Measurements from ENCODE around the gene DCAF11. TPM values are rescaled to one million over a fixed set of nuclear protein-coding genes. Genes with fewer than 3 reads are reported as not detected.

DCAF11 gene
- total and polyA plus RNA-seq, 2 of the 13 experiments (the other 11 are each of a cell fraction or from before 2014, with no cell fraction given): 150 to 257 TPM

GRCh38 chr14:24147761-24148428 is 33.3 kb downstream of the DCAF11 start (continued):
- TF ChIP-seq ZFP91 (CRISPR knock-in tag; IDR thresholded peaks at IDR 0.05; ENCODE audit: borderline replicate concordance) (no peak), ZBTB34 (CRISPR knock-in tag; IDR thresholded peaks at IDR 0.05) (peak; percentile 56; the same call in 1 of the 2 replicates), ARNTL (CRISPR knock-in tag; IDR thresholded peaks at IDR 0.05) (no peak), SALL1 (CRISPR knock-in tag; IDR thresholded peaks at IDR 0.05) (no peak), ZNF12 (CRISPR knock-in tag; IDR thresholded peaks at IDR 0.05) (peak; percentile 49; the same call in 1 of the 2 replicates), TBX2 (CRISPR knock-in tag; IDR thresholded peaks at IDR 0.05; ENCODE audit: borderline replicate concordance) (peak; percentile 58), ZNF512B (CRISPR knock-in tag; IDR thresholded peaks at IDR 0.05; ENCODE audit: borderline replicate concordance) (0 out of 2 replicates have a peak, but pooled peaks have one; percentile 51), ZBTB20 (CRISPR knock-in tag; IDR thresholded peaks at IDR 0.05; ENCODE audit: borderline replicate concordance, low read depth) (peak; percentile 37; the same call in 1 of the 2 replicates), ZNF343 (CRISPR knock-in tag; IDR thresholded peaks at IDR 0.05) (0 out of 2 replicates have a peak, but pooled peaks have one; percentile 60), REL (CRISPR knock-in tag; conservative IDR thresholded peaks at IDR 0.05) (no peak), IKZF5 (CRISPR knock-in tag; IDR thresholded peaks at IDR 0.05) (no peak), MEF2D (CRISPR knock-in tag; IDR thresholded peaks at IDR 0.05) (peak; percentile 79), ZNF567 (CRISPR knock-in tag; IDR thresholded peaks at IDR 0.05; ENCODE audit: borderline replicate concordance) (no peak; the same call in 1 of the 2 replicates), RAD21 (CRISPR knock-in tag; IDR thresholded peaks at IDR 0.05) (0 out of 2 replicates have a peak, but pooled peaks have one; percentile 72), NCOR1 (IDR thresholded peaks at IDR 0.05; ENCODE audit: borderline replicate concordance, low read length) (no peak), ZNF768 (CRISPR knock-in tag; IDR thresholded peaks at IDR 0.05) (peak; percentile 53; the same call in 1 of the 2 replicates), ZNF691 (CRISPR knock-in tag; IDR thresholded peaks at IDR 0.05; ENCODE audit: borderline replicate concordance, low read depth) (peak; percentile 70; the same call in 1 of the 2 replicates), MXD3 (CRISPR knock-in tag; IDR thresholded peaks at IDR 0.05) (0 out of 2 replicates have a peak, but pooled peaks have one; percentile 32)
